Measurements from ENCODE around the gene PANK4.

DNA sequence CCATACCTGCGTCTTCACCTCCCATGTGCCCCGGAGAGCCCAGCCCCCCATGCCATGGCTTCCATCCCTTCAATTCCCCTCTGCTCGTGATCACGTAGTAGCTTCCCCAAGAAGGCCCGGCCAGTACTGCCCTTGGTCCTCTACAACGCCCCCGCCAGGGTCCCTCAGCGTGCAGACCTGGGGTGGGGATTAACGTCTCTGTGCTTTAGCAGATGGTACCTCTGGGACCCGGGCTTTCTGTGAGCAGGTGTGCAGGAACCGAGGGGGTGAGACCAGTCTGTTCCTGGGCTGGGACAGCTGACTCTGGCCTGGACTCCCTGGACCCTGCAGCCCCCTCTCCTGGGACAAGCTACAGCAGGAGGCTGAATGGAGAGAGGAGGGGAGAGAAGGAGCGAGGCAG is 49.1 kb downstream of the PANK4 start:
- TF ChIP-seq, protein P1, sequence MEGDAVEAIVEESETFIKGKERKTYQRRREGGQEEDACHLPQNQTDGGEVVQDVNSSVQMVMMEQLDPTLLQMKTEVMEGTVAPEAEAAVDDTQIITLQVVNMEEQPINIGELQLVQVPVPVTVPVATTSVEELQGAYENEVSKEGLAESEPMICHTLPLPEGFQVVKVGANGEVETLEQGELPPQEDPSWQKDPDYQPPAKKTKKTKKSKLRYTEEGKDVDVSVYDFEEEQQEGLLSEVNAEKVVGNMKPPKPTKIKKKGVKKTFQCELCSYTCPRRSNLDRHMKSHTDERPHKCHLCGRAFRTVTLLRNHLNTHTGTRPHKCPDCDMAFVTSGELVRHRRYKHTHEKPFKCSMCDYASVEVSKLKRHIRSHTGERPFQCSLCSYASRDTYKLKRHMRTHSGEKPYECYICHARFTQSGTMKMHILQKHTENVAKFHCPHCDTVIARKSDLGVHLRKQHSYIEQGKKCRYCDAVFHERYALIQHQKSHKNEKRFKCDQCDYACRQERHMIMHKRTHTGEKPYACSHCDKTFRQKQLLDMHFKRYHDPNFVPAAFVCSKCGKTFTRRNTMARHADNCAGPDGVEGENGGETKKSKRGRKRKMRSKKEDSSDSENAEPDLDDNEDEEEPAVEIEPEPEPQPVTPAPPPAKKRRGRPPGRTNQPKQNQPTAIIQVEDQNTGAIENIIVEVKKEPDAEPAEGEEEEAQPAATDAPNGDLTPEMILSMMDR (IDR thresholded peaks at IDR 0.05; ENCODE audit: low read depth, low read length, poor library complexity, severe bottlenecking), result no peak
- no peak for TF ChIP-seq EZH2phosphoT487 (IDR thresholded peaks at IDR 0.05; ENCODE audit: borderline replicate concordance, low read length)

Measured in DOHH2 (cell line).